Mucosa of descending colon (tissue), 3 donors: ENCODE results near the gene RAB4A. TPM values are rescaled to one million over a fixed set of nuclear protein-coding genes. Genes with fewer than 3 reads are reported as not detected.
A peak's percentile ranks its signal among the peaks of the same experiment; 100 is the strongest.

Experiments
- ATAC-seq: fragments of 200-7000 bp; cut with Tn5 transposase; one replicate; pipeline ENCODE4 v1.9.1; 2020; ENCODE audit warnings: mild to moderate bottlenecking, moderate library complexity
- DNase-seq, 3 donors: peaks; one replicate each; pipeline ENCODE4 v3.0.0-alpha.2; 2020
- H3K36me3 ChIP-seq: fragments of 200-600 bp; one replicate; pipeline ENCODE4 v1.8.0; 2021; ENCODE audit warnings: low read depth, mild to moderate bottlenecking
- H3K4me1 ChIP-seq: fragments of 200-600 bp; one replicate; pipeline ENCODE4 v1.8.0; 2021; ENCODE audit warnings: low read depth, mild to moderate bottlenecking
- H3K4me3 ChIP-seq: fragments of 200-600 bp; one replicate; pipeline ENCODE4 v1.8.0; 2021; ENCODE audit warnings: mild to moderate bottlenecking
- H3K9me3 ChIP-seq: fragments of 200-600 bp; one replicate; pipeline ENCODE4 v1.8.0; 2021; ENCODE audit warnings: mild to moderate bottlenecking
- intact Hi-C, 2 donors: fragments of 100-400 bp; cut with DNase I in 1 of 2; cut with micrococcal nuclease in 1 of 2; formaldehyde crosslinking; loops; one replicate each; pipeline versions ENCODE4 v1.11.0 to v1.11.1; 2022; cut with DNase I, micrococcal nuclease
- total RNA-seq, 3 donors: library from RNA; stranded (reverse); fragmentation: NEBNext Ultra II Directional in 2 of 3; extraction: Animal tissue kit (Norgen Biotek cat#: 25700) in 2 of 3; gene quantifications; one replicate each; pipeline versions ENCODE4 v1.2.1 to v1.2.4, GENCODE V29; 2021 to 2023
- TF ChIP-seq, protein P1 (sequence below): fragments of 200-600 bp; IDR thresholded peaks from one replicate; pipeline ENCODE4 v1.8.0; 2022; ENCODE audit warnings: antibody characterized with exemption, mild to moderate bottlenecking
- donor health status: DM: no; HTN: no; CAD: no; lungs with moderate emphysema.
- donor health status: DM: no; HTN: no; CAD: no.
- donor health status: DM: no; HTN: yes; CAD: no.

RAB4A gene
- total RNA-seq, 3 donors from 2014 or later: 84.3 to 94.6 (median 88.0) TPM

- H3K4me1 ChIP-seq: peaks cover 16% of the 10 kb centered on the region
- no peaks in the 10 kb centered on the region for H3K36me3 ChIP-seq
- TF ChIP-seq, protein P1, sequence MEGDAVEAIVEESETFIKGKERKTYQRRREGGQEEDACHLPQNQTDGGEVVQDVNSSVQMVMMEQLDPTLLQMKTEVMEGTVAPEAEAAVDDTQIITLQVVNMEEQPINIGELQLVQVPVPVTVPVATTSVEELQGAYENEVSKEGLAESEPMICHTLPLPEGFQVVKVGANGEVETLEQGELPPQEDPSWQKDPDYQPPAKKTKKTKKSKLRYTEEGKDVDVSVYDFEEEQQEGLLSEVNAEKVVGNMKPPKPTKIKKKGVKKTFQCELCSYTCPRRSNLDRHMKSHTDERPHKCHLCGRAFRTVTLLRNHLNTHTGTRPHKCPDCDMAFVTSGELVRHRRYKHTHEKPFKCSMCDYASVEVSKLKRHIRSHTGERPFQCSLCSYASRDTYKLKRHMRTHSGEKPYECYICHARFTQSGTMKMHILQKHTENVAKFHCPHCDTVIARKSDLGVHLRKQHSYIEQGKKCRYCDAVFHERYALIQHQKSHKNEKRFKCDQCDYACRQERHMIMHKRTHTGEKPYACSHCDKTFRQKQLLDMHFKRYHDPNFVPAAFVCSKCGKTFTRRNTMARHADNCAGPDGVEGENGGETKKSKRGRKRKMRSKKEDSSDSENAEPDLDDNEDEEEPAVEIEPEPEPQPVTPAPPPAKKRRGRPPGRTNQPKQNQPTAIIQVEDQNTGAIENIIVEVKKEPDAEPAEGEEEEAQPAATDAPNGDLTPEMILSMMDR: no peak
- DNase-seq (no peak), ATAC-seq (no peak)
- intact Hi-C loops: loop anchor here in 1 of 2 donors (5.0 kb wide), 1 partner anchor 489 kb away; the partner anchor contains the start of gene RHOU
- no peak overlapping the region for H3K4me3 ChIP-seq
- H3K9me3 ChIP-seq: no peaks in the 10 kb centered on the region
These were observed 44.1 kb upstream of the RAB4A start for GRCh38 chr1:229226796-229227195.

DNA sequence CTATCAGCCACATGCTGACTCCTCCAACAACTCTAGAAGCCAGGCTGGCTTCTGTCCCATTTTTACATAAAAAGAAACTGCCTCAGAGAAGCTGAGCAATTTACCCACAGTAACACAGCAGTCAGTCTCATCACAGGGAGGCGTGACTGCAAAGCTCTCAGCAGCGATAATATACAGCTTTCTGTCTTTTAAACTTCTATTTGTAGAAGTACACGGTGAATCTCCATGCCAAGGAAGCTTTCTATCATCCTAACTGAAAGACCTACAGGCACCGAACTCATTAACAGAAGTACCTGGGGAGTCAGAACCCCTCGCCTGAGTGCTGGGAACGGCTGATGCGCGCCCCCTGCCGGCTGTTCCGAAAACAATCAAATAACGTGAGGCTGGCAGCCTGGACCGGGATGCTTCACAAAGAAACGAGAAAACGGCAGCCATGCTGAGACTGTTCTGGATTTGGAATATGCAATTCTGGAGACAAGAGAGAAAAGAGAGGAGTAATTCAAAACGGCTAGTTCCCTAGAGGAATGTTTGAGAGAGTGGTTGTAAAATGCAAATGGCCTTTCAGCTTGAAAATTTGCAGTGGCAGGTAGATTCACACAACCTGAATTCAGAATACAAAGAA lies 43.5 kb upstream of the RAB4A start:
- Histone ChIP-seq H3K4me3 (no peak overlapping the region), H3K9me3 (no peaks in the 10 kb centered on the region), H3K4me1 (peaks cover 10% of the 10 kb centered on the region), H3K36me3 (no peaks in the 10 kb centered on the region)
- TF ChIP-seq, protein P1: peak; percentile 63
- intact Hi-C loops: loop anchor here in 1 of 2 donors (5.0 kb wide), 1 partner anchor 490 kb away; the partner anchor contains the start of gene RHOU
- DNase-seq: peak; percentile 80 to 90 (median 88)
- ATAC-seq: peak; percentile 66

- no peak for ATAC-seq
- no peaks in the 10 kb centered on the region for H3K36me3 ChIP-seq
- TF ChIP-seq, protein P1: no peak
- H3K9me3 ChIP-seq: no peaks in the 10 kb centered on the region
- H3K4me3 ChIP-seq: no peak overlapping the region
- no peak for DNase-seq
- intact Hi-C loops: loop anchor here in 1 of 2 donors (5.0 kb wide), 1 partner anchor 491 kb away; the partner anchor contains the start of gene RHOU
- peaks cover 10% of the 10 kb centered on the region for H3K4me1 ChIP-seq
These were observed 42.4 kb upstream of the RAB4A start for GRCh38 chr1:229228522-229228921.

- intact Hi-C loops: loop anchor here in 1 of 2 donors (5.0 kb wide), 1 partner anchor 492 kb away; the partner anchor contains the start of gene RHOU
- no peak for DNase-seq
- ATAC-seq: peak; percentile 9
- no peak overlapping the region for H3K4me3 ChIP-seq
- TF ChIP-seq, protein P1: no peak
- no peaks in the 10 kb centered on the region for H3K36me3 ChIP-seq
- H3K9me3 ChIP-seq: no peaks in the 10 kb centered on the region
- peaks cover 10% of the 10 kb centered on the region for H3K4me1 ChIP-seq
These were observed 41.7 kb upstream of the RAB4A start for GRCh38 chr1:229229137-229229720.

- no peaks in the 10 kb centered on the region for H3K36me3 ChIP-seq
- H3K4me1 ChIP-seq: peaks cover 8% of the 10 kb centered on the region
- DNase-seq (no peak), ATAC-seq (peak; percentile 19)
- TF ChIP-seq, protein P1: no peak
- no peaks in the 10 kb centered on the region for H3K9me3 ChIP-seq
- no peak overlapping the region for H3K4me3 ChIP-seq
- intact Hi-C loops: loop anchor here in 1 of 2 donors (5.0 kb wide), 1 partner anchor 492 kb away; the partner anchor contains the start of gene RHOU
These were observed 41.2 kb upstream of the RAB4A start for GRCh38 chr1:229229721-229230139.
